ENCODE data around the gene TEN1. TPM values are rescaled to one million over a fixed set of nuclear protein-coding genes. Genes with fewer than 3 reads are reported as not detected.

Gene TEN1
- total and polyA plus RNA-seq, 4 donors = 12.0 to 30.0 (median 16.5) TPM

DNA sequence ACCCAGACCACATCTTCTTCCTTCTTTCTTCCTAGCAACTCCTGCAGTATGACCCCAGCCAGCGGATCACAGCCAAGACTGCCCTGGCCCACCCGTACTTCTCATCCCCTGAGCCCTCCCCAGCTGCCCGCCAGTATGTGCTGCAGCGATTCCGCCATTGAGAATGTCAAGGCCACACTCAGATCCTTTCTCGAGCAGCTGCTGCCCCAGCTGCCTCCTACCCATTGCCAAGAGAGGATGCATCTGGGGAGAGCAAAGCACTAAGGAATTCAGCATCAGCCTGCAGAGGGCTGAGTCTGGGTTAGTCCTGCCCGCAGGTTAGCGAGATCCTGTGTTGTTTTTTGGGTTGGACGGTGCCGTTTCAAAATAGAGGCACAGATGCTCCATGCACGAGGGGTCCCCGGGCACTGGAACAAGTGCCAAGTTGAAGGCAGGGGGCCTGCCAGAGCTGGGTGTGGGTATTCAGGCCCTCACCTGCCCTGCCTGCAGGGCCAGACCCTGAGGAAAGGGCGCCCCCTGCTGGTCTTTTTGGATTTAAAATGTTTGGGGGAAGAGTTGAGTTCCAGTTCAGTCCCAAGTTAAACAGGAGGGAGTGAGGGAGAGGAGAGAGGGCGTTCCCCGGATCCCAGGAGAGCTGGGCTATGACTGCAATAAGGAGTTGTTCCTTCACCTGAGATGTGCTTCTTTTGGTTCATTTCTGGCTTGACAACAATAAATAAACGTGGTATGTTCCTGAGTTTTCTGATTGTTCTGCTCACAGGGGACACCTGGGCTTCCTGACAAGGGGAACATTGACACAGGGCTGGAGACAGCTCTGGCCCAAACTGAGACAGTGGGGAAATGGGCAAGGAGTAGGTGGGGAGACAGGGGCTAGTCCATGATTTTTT, 26.5 kb downstream of the TEN1 start:
- H3K36me3 ChIP-seq (ENCODE audit: control insufficient read depth in 4 of 4, insufficient read depth in 3 of 4, low read depth in 1 of 4, low read length in 3 of 4) = peaks cover 0 to 2% (median 0%) of the 10 kb centered on the region in 4 donors
- no peak overlapping the region for H3K4me3 ChIP-seq (ENCODE audit: low read depth in 1 of 3, low read length in 3 of 3)
- no peaks in the 10 kb centered on the region for H3K27me3 ChIP-seq (ENCODE audit: control insufficient read depth in 4 of 4, insufficient read depth in 4 of 4, low read length in 3 of 4)
- TF ChIP-seq RXRA (IDR thresholded peaks at IDR 0.05) (peak in 1 of 2 donors; percentile 34), EGR1 (IDR thresholded peaks at IDR 0.05; ENCODE audit: low read depth in 2 of 2) (no peak), RAD21 (IDR thresholded peaks at IDR 0.05) (peak; percentile 96 to 97), TAF1 (conservative IDR thresholded peaks at IDR 0.05) (no peak)
- TF ChIP-seq, protein P1, sequence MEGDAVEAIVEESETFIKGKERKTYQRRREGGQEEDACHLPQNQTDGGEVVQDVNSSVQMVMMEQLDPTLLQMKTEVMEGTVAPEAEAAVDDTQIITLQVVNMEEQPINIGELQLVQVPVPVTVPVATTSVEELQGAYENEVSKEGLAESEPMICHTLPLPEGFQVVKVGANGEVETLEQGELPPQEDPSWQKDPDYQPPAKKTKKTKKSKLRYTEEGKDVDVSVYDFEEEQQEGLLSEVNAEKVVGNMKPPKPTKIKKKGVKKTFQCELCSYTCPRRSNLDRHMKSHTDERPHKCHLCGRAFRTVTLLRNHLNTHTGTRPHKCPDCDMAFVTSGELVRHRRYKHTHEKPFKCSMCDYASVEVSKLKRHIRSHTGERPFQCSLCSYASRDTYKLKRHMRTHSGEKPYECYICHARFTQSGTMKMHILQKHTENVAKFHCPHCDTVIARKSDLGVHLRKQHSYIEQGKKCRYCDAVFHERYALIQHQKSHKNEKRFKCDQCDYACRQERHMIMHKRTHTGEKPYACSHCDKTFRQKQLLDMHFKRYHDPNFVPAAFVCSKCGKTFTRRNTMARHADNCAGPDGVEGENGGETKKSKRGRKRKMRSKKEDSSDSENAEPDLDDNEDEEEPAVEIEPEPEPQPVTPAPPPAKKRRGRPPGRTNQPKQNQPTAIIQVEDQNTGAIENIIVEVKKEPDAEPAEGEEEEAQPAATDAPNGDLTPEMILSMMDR (IDR thresholded peaks at IDR 0.05; ENCODE audit: low read depth, low read length, missing input control) = peak; percentile 64
- no peaks in the 10 kb centered on the region for H3K9me3 ChIP-seq (ENCODE audit: control insufficient read depth in 4 of 4, low read length in 3 of 4)
- 52% methylated on average over 16 of the region's 16 CpGs for WGBS
- H3K27ac ChIP-seq (ENCODE audit: low read depth in 1 of 2, low read length in 2 of 2) = peak overlapping the region; percentile 60 to 65
- no peak overlapping the region for H3K9ac ChIP-seq (ENCODE audit: low read depth in 1 of 2, low read length in 2 of 2)
- peak; percentile 89 for DNase-seq (ENCODE audit: low spot score)
- H3K4me1 ChIP-seq (ENCODE audit: control insufficient read depth in 4 of 4, insufficient read depth in 4 of 4, low read length in 3 of 4) = peaks cover 10 to 49% (median 35%) of the 10 kb centered on the region in 4 donors

DNA sequence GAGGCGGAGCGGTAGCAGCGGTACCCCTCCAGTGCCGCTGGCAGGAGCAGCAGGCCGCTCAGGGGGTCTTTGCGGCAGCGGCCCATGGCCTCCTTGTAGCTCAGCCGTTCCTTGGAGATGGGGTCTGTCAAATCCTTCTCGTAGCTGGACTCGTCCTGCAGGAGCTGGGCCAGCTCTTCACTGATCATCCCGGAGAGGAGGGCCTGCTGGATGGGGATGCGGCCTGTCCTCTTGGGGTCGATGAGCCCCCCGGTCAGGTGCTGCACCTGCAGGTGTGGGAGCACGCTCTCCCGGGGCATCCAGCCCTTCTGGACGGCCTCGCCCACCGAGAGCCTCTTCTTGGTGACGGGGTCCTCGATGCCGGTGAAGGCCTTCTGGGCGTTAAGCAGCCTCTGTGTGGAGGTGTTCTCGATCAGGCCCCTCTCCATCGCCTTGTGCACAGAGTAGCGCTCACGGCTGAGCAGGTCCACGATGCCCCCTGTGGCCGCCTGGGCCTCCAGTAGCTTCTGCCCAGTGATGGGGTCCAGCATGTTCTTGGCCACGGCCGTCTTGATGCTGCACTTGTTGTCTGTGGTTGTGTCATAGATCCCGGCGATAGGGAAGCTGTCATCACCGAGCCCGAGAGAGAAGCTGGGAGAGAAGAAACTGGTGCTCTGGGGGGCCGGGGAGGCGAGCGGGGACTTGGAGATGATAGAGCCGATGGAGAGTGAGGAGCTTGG, 28.2 kb downstream of the TEN1 start:
- Histone ChIP-seq H3K9ac (ENCODE audit: low read depth in 1 of 2, low read length in 2 of 2) (no peak overlapping the region), H3K9me3 (ENCODE audit: control insufficient read depth in 4 of 4, low read length in 3 of 4) (no peaks in the 10 kb centered on the region), H3K36me3 (ENCODE audit: control insufficient read depth in 4 of 4, insufficient read depth in 3 of 4, low read depth in 1 of 4, low read length in 3 of 4) (no peaks in the 10 kb centered on the region), H3K4me1 (ENCODE audit: control insufficient read depth in 4 of 4, insufficient read depth in 4 of 4, low read length in 3 of 4) (peaks cover 4 to 32% (median 22%) of the 10 kb centered on the region in 4 donors), H3K27me3 (ENCODE audit: control insufficient read depth in 4 of 4, insufficient read depth in 4 of 4, low read length in 3 of 4) (no peaks in the 10 kb centered on the region), H3K4me3 (ENCODE audit: low read depth in 1 of 3, low read length in 3 of 3) (no peak overlapping the region), H3K27ac (ENCODE audit: low read depth in 1 of 2, low read length in 2 of 2) (no peak overlapping the region)
- TF ChIP-seq RAD21 (IDR thresholded peaks at IDR 0.05) (no peak), RXRA (IDR thresholded peaks at IDR 0.05) (no peak), GABPA (IDR thresholded peaks at IDR 0.05 in 1 of 2, conservative IDR thresholded peaks at IDR 0.05 in 1 of 2) (no peak), TAF1 (conservative IDR thresholded peaks at IDR 0.05) (no peak), NR2F2 (IDR thresholded peaks at IDR 0.05) (no peak), FOXA2 (IDR thresholded peaks at IDR 0.05) (no peak), JUND (IDR thresholded peaks at IDR 0.05) (no peak), EGR1 (IDR thresholded peaks at IDR 0.05; ENCODE audit: low read depth in 2 of 2) (no peak), SP1 (IDR thresholded peaks at IDR 0.05) (no peak), FOXA1 (IDR thresholded peaks at IDR 0.05) (no peak), HNF4A (conservative IDR thresholded peaks at IDR 0.05) (no peak), HNF4G (IDR thresholded peaks at IDR 0.05) (no peak), YY1 (IDR thresholded peaks at IDR 0.05) (no peak)
- TF ChIP-seq, protein P2, sequence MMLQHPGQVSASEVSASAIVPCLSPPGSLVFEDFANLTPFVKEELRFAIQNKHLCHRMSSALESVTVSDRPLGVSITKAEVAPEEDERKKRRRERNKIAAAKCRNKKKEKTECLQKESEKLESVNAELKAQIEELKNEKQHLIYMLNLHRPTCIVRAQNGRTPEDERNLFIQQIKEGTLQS (IDR thresholded peaks at IDR 0.05) = no peak
- TF ChIP-seq, protein P3, sequence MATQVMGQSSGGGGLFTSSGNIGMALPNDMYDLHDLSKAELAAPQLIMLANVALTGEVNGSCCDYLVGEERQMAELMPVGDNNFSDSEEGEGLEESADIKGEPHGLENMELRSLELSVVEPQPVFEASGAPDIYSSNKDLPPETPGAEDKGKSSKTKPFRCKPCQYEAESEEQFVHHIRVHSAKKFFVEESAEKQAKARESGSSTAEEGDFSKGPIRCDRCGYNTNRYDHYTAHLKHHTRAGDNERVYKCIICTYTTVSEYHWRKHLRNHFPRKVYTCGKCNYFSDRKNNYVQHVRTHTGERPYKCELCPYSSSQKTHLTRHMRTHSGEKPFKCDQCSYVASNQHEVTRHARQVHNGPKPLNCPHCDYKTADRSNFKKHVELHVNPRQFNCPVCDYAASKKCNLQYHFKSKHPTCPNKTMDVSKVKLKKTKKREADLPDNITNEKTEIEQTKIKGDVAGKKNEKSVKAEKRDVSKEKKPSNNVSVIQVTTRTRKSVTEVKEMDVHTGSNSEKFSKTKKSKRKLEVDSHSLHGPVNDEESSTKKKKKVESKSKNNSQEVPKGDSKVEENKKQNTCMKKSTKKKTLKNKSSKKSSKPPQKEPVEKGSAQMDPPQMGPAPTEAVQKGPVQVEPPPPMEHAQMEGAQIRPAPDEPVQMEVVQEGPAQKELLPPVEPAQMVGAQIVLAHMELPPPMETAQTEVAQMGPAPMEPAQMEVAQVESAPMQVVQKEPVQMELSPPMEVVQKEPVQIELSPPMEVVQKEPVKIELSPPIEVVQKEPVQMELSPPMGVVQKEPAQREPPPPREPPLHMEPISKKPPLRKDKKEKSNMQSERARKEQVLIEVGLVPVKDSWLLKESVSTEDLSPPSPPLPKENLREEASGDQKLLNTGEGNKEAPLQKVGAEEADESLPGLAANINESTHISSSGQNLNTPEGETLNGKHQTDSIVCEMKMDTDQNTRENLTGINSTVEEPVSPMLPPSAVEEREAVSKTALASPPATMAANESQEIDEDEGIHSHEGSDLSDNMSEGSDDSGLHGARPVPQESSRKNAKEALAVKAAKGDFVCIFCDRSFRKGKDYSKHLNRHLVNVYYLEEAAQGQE (IDR thresholded peaks at IDR 0.05) = no peak
- TF ChIP-seq, protein P4, sequence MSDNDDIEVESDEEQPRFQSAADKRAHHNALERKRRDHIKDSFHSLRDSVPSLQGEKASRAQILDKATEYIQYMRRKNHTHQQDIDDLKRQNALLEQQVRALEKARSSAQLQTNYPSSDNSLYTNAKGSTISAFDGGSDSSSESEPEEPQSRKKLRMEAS (IDR thresholded peaks at IDR 0.05) = no peak
- TF ChIP-seq, protein P1 (IDR thresholded peaks at IDR 0.05; ENCODE audit: low read depth, low read length, missing input control) = no peak
- TF ChIP-seq, protein P5, sequence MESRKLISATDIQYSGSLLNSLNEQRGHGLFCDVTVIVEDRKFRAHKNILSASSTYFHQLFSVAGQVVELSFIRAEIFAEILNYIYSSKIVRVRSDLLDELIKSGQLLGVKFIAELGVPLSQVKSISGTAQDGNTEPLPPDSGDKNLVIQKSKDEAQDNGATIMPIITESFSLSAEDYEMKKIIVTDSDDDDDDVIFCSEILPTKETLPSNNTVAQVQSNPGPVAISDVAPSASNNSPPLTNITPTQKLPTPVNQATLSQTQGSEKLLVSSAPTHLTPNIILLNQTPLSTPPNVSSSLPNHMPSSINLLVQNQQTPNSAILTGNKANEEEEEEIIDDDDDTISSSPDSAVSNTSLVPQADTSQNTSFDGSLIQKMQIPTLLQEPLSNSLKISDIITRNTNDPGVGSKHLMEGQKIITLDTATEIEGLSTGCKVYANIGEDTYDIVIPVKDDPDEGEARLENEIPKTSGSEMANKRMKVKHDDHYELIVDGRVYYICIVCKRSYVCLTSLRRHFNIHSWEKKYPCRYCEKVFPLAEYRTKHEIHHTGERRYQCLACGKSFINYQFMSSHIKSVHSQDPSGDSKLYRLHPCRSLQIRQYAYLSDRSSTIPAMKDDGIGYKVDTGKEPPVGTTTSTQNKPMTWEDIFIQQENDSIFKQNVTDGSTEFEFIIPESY (IDR thresholded peaks at IDR 0.05) = no peak
- no peak for DNase-seq (ENCODE audit: low spot score)
- WGBS = 92% methylated on average over 39 of the region's 39 CpGs

Data from liver (tissue), 9 donors.